SU-DHL-6 (cell line): ENCODE measurements around the gene TNPO2.

ENCODE experiments used
- H2AFZ ChIP-seq: fragments of 200-600 bp; sonication (generic); 2 replicates; pipeline ENCODE4 v1.6.1; 2014; ENCODE audit warnings: low read depth, mild to moderate bottlenecking, moderate library complexity, mixed read lengths, antibody characterized with exemption, low read length; ENCODE audit not compliant: severe bottlenecking
- H3F3A ChIP-seq: fragments of 200-600 bp; shearing (Covaris generic); 2 replicates; pipeline ENCODE4 v1.6.0; 2016; ENCODE audit warnings: antibody characterized with exemption, mild to moderate bottlenecking; ENCODE audit not compliant: insufficient read depth
- H3K27ac ChIP-seq: fragments of 200-600 bp; sonication (generic); 2 replicates; pipeline ENCODE4 v1.5.1; 2016; ENCODE audit warnings: low read depth, mild to moderate bottlenecking, low read length, moderate library complexity, mixed read lengths
- H3K27me3 ChIP-seq: fragments of 200-600 bp; sonication (generic), shearing (Covaris generic); 2 replicates; pipeline ENCODE4 v1.6.0; 2014; ENCODE audit warnings: mild to moderate bottlenecking, low read length
- H3K36me3 ChIP-seq: fragments of 200-600 bp; sonication (generic); 2 replicates; pipeline ENCODE4 v1.6.1; 2014; ENCODE audit warnings: mild to moderate bottlenecking, low read length, mixed read lengths
- H3K4me2 ChIP-seq: fragments of 300-600, 200-600 bp; shearing (Covaris generic), sonication (generic); 2 replicates; pipeline ENCODE4 v1.6.0; 2014; ENCODE audit warnings: low read length, low read depth, mild to moderate bottlenecking; ENCODE audit not compliant: poor library complexity, severe bottlenecking
- H3K4me3 ChIP-seq: fragments of 200-600 bp; sonication (generic); 2 replicates; pipeline ENCODE4 v1.5.1; 2014; ENCODE audit warnings: antibody characterized with exemption, low read length, mild to moderate bottlenecking, mixed read lengths; ENCODE audit not compliant: insufficient read depth, poor library complexity, severe bottlenecking
- H3K79me2 ChIP-seq: fragments of 200-600 bp; sonication (generic); 2 replicates; pipeline ENCODE4 v1.6.1; 2014; ENCODE audit warnings: mild to moderate bottlenecking, low read length, moderate library complexity; ENCODE audit not compliant: insufficient read depth
- H3K9ac ChIP-seq: fragments of 200-600 bp; sonication (generic); 2 replicates; pipeline ENCODE4 v1.7.0; 2014; ENCODE audit warnings: mild to moderate bottlenecking, low read length
- H3K9me2 ChIP-seq: fragments of 200-600 bp; sonication (generic); replicated peaks from 2 replicates; pipeline ENCODE4 v1.6.1; 2014; ENCODE audit warnings: low read length; ENCODE audit not compliant: insufficient read depth
- H3K9me3 ChIP-seq: fragments of 200-600 bp; sonication (generic); 2 replicates; pipeline ENCODE4 v1.6.1; 2014; ENCODE audit warnings: low read length, mixed read lengths; ENCODE audit not compliant: insufficient read depth
- H4K20me1 ChIP-seq: fragments of 200-600 bp; sonication (generic); 2 replicates; pipeline ENCODE4 v1.6.1; 2014; ENCODE audit warnings: low read depth, mild to moderate bottlenecking, antibody characterized with exemption, low read length, moderate library complexity, mixed read lengths
- CTCF ChIP-seq: fragments of 200-600 bp; sonication (generic); IDR thresholded peaks from one replicate; pipeline ENCODE4 v1.5.1; 2017; ENCODE audit warnings: antibody characterized with exemption, mild to moderate bottlenecking, low read length, moderate library complexity; ENCODE audit not compliant: insufficient read depth, poor library complexity, severe bottlenecking
- EZH2phosphoT487 ChIP-seq: fragments of 200-600 bp; sonication (generic), shearing (Covaris generic); conservative IDR thresholded peaks from 2 replicates; pipeline ENCODE4 v1.6.1; 2018; ENCODE audit warnings: mild to moderate bottlenecking, antibody characterized with exemption, low read length, moderate library complexity, mixed read lengths

TNPO2 gene

GRCh38 chr19:12769689-12770088 is 46.0 kb upstream of the TNPO2 start:
- H3K9ac ChIP-seq, result peak overlapping the region; percentile 16; the same call in 1 of the 2 replicates
- H3K27ac ChIP-seq, result no peak overlapping the region
- H3K27me3 ChIP-seq, result no peaks in the 10 kb centered on the region
- H3K4me2 ChIP-seq, result peak overlapping the region; percentile 46
- TF ChIP-seq CTCF, result no peak
- no peak for TF ChIP-seq EZH2phosphoT487
- H3K36me3 ChIP-seq, result no peaks in the 10 kb centered on the region
- H3K9me2 ChIP-seq, result no peaks in the 10 kb centered on the region
- H3K79me2 ChIP-seq, result no peaks in the 10 kb centered on the region
- H4K20me1 ChIP-seq, result no peaks in the 10 kb centered on the region
- H3K9me3 ChIP-seq, result no peaks in the 10 kb centered on the region
- no peaks in the 10 kb centered on the region for H3F3A ChIP-seq
- H2AFZ ChIP-seq, result peak overlapping the region; percentile 23
- no peak overlapping the region for H3K4me3 ChIP-seq

- Histone ChIP-seq H3K9me3 (no peaks in the 10 kb centered on the region), H3K9me2 (no peaks in the 10 kb centered on the region), H3K4me3 (no peak overlapping the region), H3K27me3 (no peaks in the 10 kb centered on the region), H3K79me2 (no peaks in the 10 kb centered on the region), H2AFZ (no peak overlapping the region), H4K20me1 (no peaks in the 10 kb centered on the region), H3K27ac (no peak overlapping the region), H3K4me2 (no peak overlapping the region), H3K9ac (no peak overlapping the region), H3K36me3 (no peaks in the 10 kb centered on the region), H3F3A (no peaks in the 10 kb centered on the region)
- TF ChIP-seq EZH2phosphoT487 (no peak), CTCF (no peak)
These were observed 43.9 kb upstream of the TNPO2 start for GRCh38 chr19:12767666-12768065.

- no peak overlapping the region for H3K4me2 ChIP-seq
- no peak overlapping the region for H2AFZ ChIP-seq
- H3K27ac ChIP-seq, result no peak overlapping the region
- H3K36me3 ChIP-seq, result no peaks in the 10 kb centered on the region
- TF ChIP-seq EZH2phosphoT487 (no peak), CTCF (no peak)
- H3K4me3 ChIP-seq, result no peak overlapping the region
- no peak overlapping the region for H3K9ac ChIP-seq
- no peaks in the 10 kb centered on the region for H3K79me2 ChIP-seq
- no peaks in the 10 kb centered on the region for H4K20me1 ChIP-seq
- H3K9me3 ChIP-seq, result no peaks in the 10 kb centered on the region
- H3K9me2 ChIP-seq, result no peaks in the 10 kb centered on the region
- no peaks in the 10 kb centered on the region for H3F3A ChIP-seq
- no peaks in the 10 kb centered on the region for H3K27me3 ChIP-seq
These were observed 43.4 kb upstream of the TNPO2 start for GRCh38 chr19:12767150-12767549.
